DND-41 (cell line): ENCODE results near the gene ZNF248.

Source experiments
- ATAC-seq: fragments of 200-7000 bp; cut with Tn5 transposase; 3 replicates; pipeline ENCODE4 v1.9.1; 2021; ENCODE audit warnings: low read depth; ENCODE audit not compliant: insufficient read depth
- DNase-seq: peaks from one replicate; pipeline ENCODE4 v3.0.0-alpha.2; 2020
- H2AFZ ChIP-seq: 2 replicates; pipeline ENCODE4 v1.6.0; 2012; ENCODE audit warnings: low read depth, low read length
- H3K27ac ChIP-seq: 2 replicates; pipeline ENCODE4 v1.5.1; 2012; ENCODE audit warnings: low read length, inconsistent platforms
- H3K27me3 ChIP-seq: fragments of 200-600 bp; sonication (generic); 2 replicates; pipeline ENCODE4 v1.6.0; 2012; ENCODE audit warnings: low read length, mild to moderate bottlenecking, inconsistent platforms; ENCODE audit not compliant: insufficient read depth, poor library complexity
- H3K36me3 ChIP-seq: 2 replicates; pipeline ENCODE4 v1.5.1; 2012; ENCODE audit warnings: low read length, inconsistent platforms; ENCODE audit not compliant: insufficient read depth
- H3K4me1 ChIP-seq: 2 replicates; pipeline ENCODE4 v1.5.1; 2012; ENCODE audit warnings: mild to moderate bottlenecking, low read length; ENCODE audit not compliant: insufficient read depth
- H3K4me2 ChIP-seq: 2 replicates; pipeline ENCODE4 v1.6.0; 2012; ENCODE audit warnings: mild to moderate bottlenecking, moderate library complexity, low read length, inconsistent platforms; ENCODE audit not compliant: insufficient read depth
- H3K4me3 ChIP-seq, 2 experiments: fragments of 200-600 bp in 1 of 2; shearing (Covaris generic) in 1 of 2; 2 replicates each; pipeline ENCODE4 v1.5.1; 2012 to 2016; ENCODE audit warnings: inconsistent platforms in 2 of 2, low read length in 2 of 2, mild to moderate bottlenecking in 2 of 2, low read depth in 1 of 2, moderate library complexity in 1 of 2
- H3K79me2 ChIP-seq: 2 replicates; pipeline ENCODE4 v1.6.0; 2012; ENCODE audit warnings: low read length, inconsistent platforms; ENCODE audit not compliant: insufficient read depth
- H3K9ac ChIP-seq: 2 replicates; pipeline ENCODE4 v1.6.0; 2012; ENCODE audit warnings: low read depth, mild to moderate bottlenecking, inconsistent platforms, low read length, moderate library complexity
- H3K9me3 ChIP-seq: 2 replicates; pipeline ENCODE4 v1.5.1; 2012; ENCODE audit warnings: low read length, moderate library complexity, mild to moderate bottlenecking, inconsistent platforms; ENCODE audit not compliant: insufficient read depth, severe bottlenecking
- H4K20me1 ChIP-seq: 2 replicates; pipeline ENCODE4 v1.6.0; 2012; ENCODE audit warnings: low read length; ENCODE audit not compliant: insufficient read depth
- CTCF ChIP-seq: IDR thresholded peaks from 2 replicates; pipeline ENCODE4 v1.5.1; 2012; ENCODE audit warnings: borderline replicate concordance, low read length, moderate library complexity, mild to moderate bottlenecking; ENCODE audit not compliant: poor library complexity, severe bottlenecking; ENCODE audit errors: extremely low read depth
- EZH2 ChIP-seq: IDR thresholded peaks from 3 replicates; pipeline ENCODE4 v1.6.1; 2012; ENCODE audit warnings: borderline replicate concordance, low read depth, mild to moderate bottlenecking, moderate library complexity, low read length, inconsistent platforms; ENCODE audit not compliant: severe bottlenecking

Gene ZNF248

GRCh38 chr10:37872283-37872682 lies 14.9 kb upstream of the ZNF248 start:
- no peaks in the 10 kb centered on the region for H3K27me3 ChIP-seq

GRCh38 chr10:37871568-37872251 lies 14.3 kb upstream of the ZNF248 start:
- DNase-seq (no peak), ATAC-seq (no peak)
- Histone ChIP-seq H3K9me3 (no peaks in the 10 kb centered on the region), H3K36me3 (no peaks in the 10 kb centered on the region), H4K20me1 (no peaks in the 10 kb centered on the region), H3K27ac (no peak overlapping the region), H3K79me2 (no peaks in the 10 kb centered on the region), H3K9ac (no peak overlapping the region), H3K4me1 (no peaks in the 10 kb centered on the region), H3K27me3 (no peaks in the 10 kb centered on the region), H3K4me2 (no peak overlapping the region), H3K4me3 (no peak overlapping the region), H2AFZ (no peak overlapping the region)
- TF ChIP-seq EZH2 (no peak), CTCF (no peak)

More at GRCh38 chr10:37872283-37872682, 14.9 kb upstream of the ZNF248 start:
- no peak for TF ChIP-seq EZH2
- TF ChIP-seq CTCF: no peak
- no peaks in the 10 kb centered on the region for H4K20me1 ChIP-seq
- H3K36me3 ChIP-seq: no peaks in the 10 kb centered on the region
- ATAC-seq: no peak
- no peaks in the 10 kb centered on the region for H3K4me1 ChIP-seq
- no peak overlapping the region for H3K4me2 ChIP-seq
- H2AFZ ChIP-seq: no peak overlapping the region
- H3K27ac ChIP-seq: no peak overlapping the region
- H3K9me3 ChIP-seq: no peaks in the 10 kb centered on the region
- no peak for DNase-seq
- H3K79me2 ChIP-seq: no peaks in the 10 kb centered on the region
- H3K4me3 ChIP-seq: no peak overlapping the region
- no peak overlapping the region for H3K9ac ChIP-seq

DNA sequence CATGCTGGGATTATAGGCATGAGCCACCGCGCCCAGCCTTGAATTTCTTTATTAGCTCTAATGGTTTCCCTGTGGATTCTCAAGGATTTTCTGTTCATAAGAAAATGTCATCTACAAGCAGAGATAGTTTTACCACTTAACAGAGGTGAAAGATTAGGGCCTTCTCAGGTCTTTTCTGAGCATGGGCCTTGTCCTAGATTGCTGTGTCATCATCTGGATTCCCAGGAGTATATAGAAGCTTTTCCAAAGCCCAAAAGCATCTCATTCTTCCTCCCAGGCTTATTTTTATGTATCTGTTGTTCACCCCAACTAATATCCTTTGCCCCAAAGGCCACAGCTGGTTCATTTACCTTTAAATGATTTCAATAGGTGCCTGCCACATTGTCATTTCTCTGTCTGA lies 13.7 kb upstream of the ZNF248 start:
- Histone ChIP-seq H3K9me3 (no peaks in the 10 kb centered on the region), H3K27me3 (no peaks in the 10 kb centered on the region), H3K4me2 (no peak overlapping the region), H3K9ac (no peak overlapping the region), H3K36me3 (no peaks in the 10 kb centered on the region), H3K27ac (no peak overlapping the region), H3K4me3 (no peak overlapping the region), H4K20me1 (no peaks in the 10 kb centered on the region), H2AFZ (no peak overlapping the region), H3K4me1 (no peaks in the 10 kb centered on the region), H3K79me2 (no peaks in the 10 kb centered on the region)
- no peak for DNase-seq
- ATAC-seq: no peak
- TF ChIP-seq CTCF (no peak), EZH2 (no peak)
